LNCAP (cell line): Measurements from ENCODE around the gene LATS2.

Experiments
- CTCF ChIP-seq: fragments of 450-650 bp; IDR thresholded peaks from 2 replicates; pipeline ENCODE4 v1.5.1; 2017; ENCODE audit warnings: mild to moderate bottlenecking

LATS2 gene

GRCh38 chr13:21061029-21061763 lies at the start of gene LATS2:
Gene LATS2 (minus strand): TSS chr13:21061586. CDS start chr13:21046026, 15,560 bp downstream.
- no peak; the same call in 1 of the 2 replicates for TF ChIP-seq CTCF

- TF ChIP-seq CTCF: no peak
Measured at GRCh38 chr13:21109168-21109567, 47.8 kb upstream of the LATS2 start.

- no peak for TF ChIP-seq CTCF
Measured at GRCh38 chr13:21106089-21106488, 44.7 kb upstream of the LATS2 start.

GRCh38 chr13:21104199-21105019 lies 43.0 kb upstream of the LATS2 start:
- no peak for TF ChIP-seq CTCF

- TF ChIP-seq CTCF: no peak
Measured at GRCh38 chr13:21101865-21102576, 40.6 kb upstream of the LATS2 start.

GRCh38 chr13:21100994-21101757 lies 39.8 kb upstream of the LATS2 start:
- TF ChIP-seq CTCF: no peak

- TF ChIP-seq CTCF: no peak
Measured at GRCh38 chr13:21100211-21100610, 38.8 kb upstream of the LATS2 start.
